GM23338 (cell line): ENCODE results near the gene DIAPH3. TPM values are rescaled to one million over a fixed set of nuclear protein-coding genes. Genes with fewer than 3 reads are reported as not detected.

Source experiments
- ATAC-seq: fragments of 200-7000 bp; cut with Tn5 transposase; 3 replicates; pipeline ENCODE4 v1.9.1; 2020
- DNase-seq: peaks from one replicate; pipeline ENCODE4 v3.0.0-alpha.2; 2015; ENCODE audit warnings: low spot score
- H2AFZ ChIP-seq: fragments of 200-600 bp; sonication (generic); 2 replicates; pipeline ENCODE4 v1.8.0; 2016; ENCODE audit warnings: antibody characterized with exemption, mild to moderate bottlenecking, moderate library complexity
- H3F3A ChIP-seq: fragments of 200-600 bp; sonication (generic); replicated peaks from 2 replicates; pipeline ENCODE4 v1.8.0; 2017; ENCODE audit warnings: antibody characterized with exemption, mixed run types, low read depth
- H3K27ac ChIP-seq: fragments of 200-600 bp; sonication (generic); 2 replicates; pipeline ENCODE4 v1.6.1; 2016; ENCODE audit warnings: low read depth
- H3K27me3 ChIP-seq: fragments of 200-600 bp; sonication (generic); 2 replicates; pipeline ENCODE4 v1.8.0; 2016; ENCODE audit warnings: mild to moderate bottlenecking, mixed run types, moderate library complexity; ENCODE audit not compliant: insufficient read depth
- H3K36me3 ChIP-seq: fragments of 200-600 bp; sonication (generic); 2 replicates; pipeline ENCODE4 v1.8.0; 2016; ENCODE audit warnings: mild to moderate bottlenecking; ENCODE audit not compliant: insufficient read depth
- H3K4me1 ChIP-seq: fragments of 200-600 bp; sonication (generic); 2 replicates; pipeline ENCODE4 v1.8.0; 2016; ENCODE audit warnings: mild to moderate bottlenecking, moderate library complexity; ENCODE audit not compliant: insufficient read depth
- H3K4me2 ChIP-seq: fragments of 200-600 bp; sonication (generic); 2 replicates; pipeline ENCODE4 v1.7.1; 2017; ENCODE audit warnings: mixed run types
- H3K4me3 ChIP-seq: fragments of 200-600 bp; sonication (generic); 2 replicates; pipeline ENCODE4 v1.6.1; 2016; ENCODE audit warnings: mixed run types
- H3K79me2 ChIP-seq: fragments of 200-600 bp; sonication (generic); replicated peaks from 2 replicates; pipeline ENCODE4 v1.8.0; 2017; ENCODE audit warnings: mild to moderate bottlenecking; ENCODE audit not compliant: insufficient read depth
- H3K9me2 ChIP-seq: fragments of 200-600 bp; sonication (generic); 2 replicates; pipeline ENCODE4 v1.8.0; 2017; ENCODE audit not compliant: insufficient read depth
- H4K20me1 ChIP-seq: fragments of 200-600 bp; sonication (generic); replicated peaks from 2 replicates; pipeline ENCODE4 v1.8.0; 2017; ENCODE audit warnings: mild to moderate bottlenecking; ENCODE audit not compliant: insufficient read depth
- H3K27ac Mint-ChIP-seq: 2 replicates; pipeline ENCODE4 v1.8.0; 2020; ENCODE audit warnings: inconsistent platforms, mild to moderate bottlenecking, moderate library complexity, mixed read lengths
- H3K27me3 Mint-ChIP-seq: 3 replicates; pipeline ENCODE4 v1.8.0; 2022; ENCODE audit warnings: low read depth, mild to moderate bottlenecking, moderate library complexity, mixed read lengths, inconsistent platforms; ENCODE audit not compliant: insufficient read depth, poor library complexity
- H3K36me3 Mint-ChIP-seq: 3 replicates; pipeline ENCODE4 v1.8.0; 2021; ENCODE audit warnings: low read depth, mild to moderate bottlenecking, inconsistent platforms, moderate library complexity, mixed read lengths
- H3K4me1 Mint-ChIP-seq: 3 replicates; pipeline ENCODE4 v1.8.0; 2020; ENCODE audit warnings: mild to moderate bottlenecking, inconsistent platforms, mixed read lengths
- H3K4me3 Mint-ChIP-seq: 3 replicates; pipeline ENCODE4 v1.8.0; 2021; ENCODE audit warnings: moderate library complexity, mild to moderate bottlenecking, inconsistent platforms, mixed read lengths
- H3K9me3 Mint-ChIP-seq: 3 replicates; pipeline ENCODE4 v1.8.0; 2020; ENCODE audit warnings: moderate library complexity, mild to moderate bottlenecking, inconsistent platforms, mixed read lengths
- CREB1 ChIP-seq: fragments of 250-450 bp; sonication (Bioruptor Pico); IDR thresholded peaks from 2 replicates; pipeline ENCODE4 v1.5.0; 2020; ENCODE audit warnings: low read depth, mild to moderate bottlenecking, moderate library complexity
- CTCF ChIP-seq, 2 experiments: fragments of 200-600 bp in 1 of 2; sonication (generic) in 1 of 2; conservative IDR thresholded peaks; 2 replicates each; pipeline versions ENCODE4 v1.5.1 to v1.6.1; 2016 to 2017; ENCODE audit warnings: antibody characterized with exemption in 2 of 2, low read depth in 2 of 2, mild to moderate bottlenecking in 2 of 2, moderate library complexity in 1 of 2
- ETS1 ChIP-seq: IDR thresholded peaks from 2 replicates; pipeline ENCODE4 v1.6.1; 2016; ENCODE audit warnings: antibody characterized with exemption
- EZH2 ChIP-seq: fragments of 200-600 bp; sonication (generic); IDR thresholded peaks from one replicate; pipeline ENCODE4 v1.8.0; 2017; ENCODE audit warnings: antibody characterized with exemption, mild to moderate bottlenecking, low read depth; ENCODE audit not compliant: unreplicated experiment
- EZH2phosphoT487 ChIP-seq: fragments of 200-600 bp; sonication (generic); IDR thresholded peaks from one replicate; pipeline ENCODE4 v1.8.1; 2018; ENCODE audit warnings: antibody characterized with exemption; ENCODE audit not compliant: unreplicated experiment
- NANOG ChIP-seq: IDR thresholded peaks from 2 replicates; pipeline ENCODE4 v1.6.1; 2016; ENCODE audit warnings: antibody characterized with exemption, borderline replicate concordance
- POLR2AphosphoS5 ChIP-seq: IDR thresholded peaks from 2 replicates; pipeline ENCODE4 v1.6.1; 2016; ENCODE audit warnings: antibody characterized with exemption, low read depth
- REST ChIP-seq: IDR thresholded peaks from one replicate; pipeline ENCODE4 v1.6.1; 2018; ENCODE audit warnings: antibody characterized with exemption; ENCODE audit not compliant: unreplicated experiment
- STAT1 ChIP-seq: IDR thresholded peaks from one replicate; pipeline ENCODE4 v1.6.1; 2016; ENCODE audit warnings: antibody characterized with exemption; ENCODE audit not compliant: unreplicated experiment
- ZNF114 ChIP-seq: fragments of 250-450 bp; sonication (Bioruptor Pico); IDR thresholded peaks from 2 replicates; pipeline ENCODE4 v1.5.0; 2020; ENCODE audit warnings: mild to moderate bottlenecking, moderate library complexity
- ZNF331 ChIP-seq: fragments of 250-450 bp; sonication (Bioruptor Pico); IDR thresholded peaks from 2 replicates; pipeline ENCODE4 v1.5.0; 2020; ENCODE audit warnings: low read depth, mild to moderate bottlenecking, moderate library complexity
- ZNF462 ChIP-seq: fragments of 250-450 bp; sonication (Bioruptor Pico); IDR thresholded peaks from 2 replicates; pipeline ENCODE4 v1.5.0; 2020; ENCODE audit warnings: mild to moderate bottlenecking, moderate library complexity
- polyA plus RNA-seq: library from polyadenylated mRNA; unstranded; fragments of >200 nt; fragmentation: Nextera tagmentation; extraction: Ambion mirVana; gene quantifications from 2 replicates; pipeline ENCODE4 v1.2.1, GENCODE V29; 2016
- total RNA-seq: library from RNA; depleted of rRNA; stranded (reverse); fragments of >200 nt; shearing (Covaris generic); gene quantifications from 2 replicates; pipeline ENCODE4 v1.2.3, GENCODE V29; 2014

The DIAPH3 gene
- total and polyA plus RNA-seq, 2 experiments from 2014 or later, result 23.4 to 30.2 TPM

- TF ChIP-seq REST (no peak), NANOG (no peak), EZH2 (no peak), ETS1 (no peak), STAT1 (no peak), CREB1 (CRISPR knock-in tag) (no peak), ZNF114 (no peak), ZNF331 (CRISPR knock-in tag) (no peak), EZH2phosphoT487 (no peak)
Observed at GRCh38 chr13:60091573-60091972, 72.2 kb downstream of the DIAPH3 start (continued).

GRCh38 chr13:60090574-60090973 is 73.2 kb downstream of the DIAPH3 start:
- H3K4me1 ChIP-seq, result no peaks in the 10 kb centered on the region
- H3K79me2 ChIP-seq, result peaks cover 9% of the 10 kb centered on the region
- Mint-ChIP-seq H3K27ac (no peak overlapping the region), H3K27me3 (peaks cover 2% of the 10 kb centered on the region), H3K36me3 (peaks cover 15% of the 10 kb centered on the region; the same call in 2 of the 3 replicates), H3K4me1 (peaks cover 7% of the 10 kb centered on the region; the same call in 2 of the 3 replicates), H3K4me3 (no peak overlapping the region), H3K9me3 (no peaks in the 10 kb centered on the region)
- H2AFZ ChIP-seq, result no peak overlapping the region
- no peaks in the 10 kb centered on the region for H3K9me2 ChIP-seq
- H3F3A ChIP-seq, result no peaks in the 10 kb centered on the region
- no peak overlapping the region for H3K27ac ChIP-seq
- ATAC-seq, result no peak
- H3K36me3 ChIP-seq, result no peaks in the 10 kb centered on the region
- H3K4me3 ChIP-seq, result no peak overlapping the region
- H3K4me2 ChIP-seq, result no peak overlapping the region
- DNase-seq, result no peak
- no peaks in the 10 kb centered on the region for H4K20me1 ChIP-seq
- H3K27me3 ChIP-seq, result no peaks in the 10 kb centered on the region
- TF ChIP-seq ZNF331 (CRISPR knock-in tag) (no peak), ZNF462 (no peak), EZH2phosphoT487 (no peak), STAT1 (no peak), EZH2 (no peak), CTCF (conservative IDR thresholded peaks at IDR 0.05; ENCODE audit: low read depth in 2 of 2) (no peak), POLR2AphosphoS5 (no peak), ETS1 (no peak)
